GM21717 (cell line): ENCODE results near the gene HNRNPDL.
"Not testable (repeated sequence)": the region's sequence is repeated elsewhere in the genome, so short reads cannot be mapped to it uniquely, and the experiment has no call there.

ENCODE experiments used
- ATAC-seq: cut with Tn5 transposase; IDR thresholded peaks from one replicate; pipeline ENCODE4 v1.9.1; 2021; ENCODE audit warnings: mild to moderate bottlenecking, moderate library complexity; ENCODE audit not compliant: unreplicated experiment

HNRNPDL gene

GRCh38 chr4:82430193-82430963 lies at the start of gene HNRNPDL, which contains the start of gene ENOPH1:
TSS of gene HNRNPDL (minus strand) at chr4:82430462. CDS start at chr4:82429690, 772 bp downstream.
TSS of gene ENOPH1 (plus strand) at chr4:82430590. CDS start at chr4:82430830, 240 bp downstream.
- peak; percentile 79 for ATAC-seq

- ATAC-seq: no peak
Measured at GRCh38 chr4:82479562-82479961, 49.3 kb upstream of the HNRNPDL start.

- ATAC-seq: not testable (repeated sequence)
Measured at GRCh38 chr4:82477469-82477868, 47.2 kb upstream of the HNRNPDL start.

- not testable (repeated sequence) for ATAC-seq
Measured at GRCh38 chr4:82475931-82476330, 45.7 kb upstream of the HNRNPDL start.

GRCh38 chr4:82473621-82474164 lies 43.4 kb upstream of the HNRNPDL start:
- ATAC-seq: no peak

DNA sequence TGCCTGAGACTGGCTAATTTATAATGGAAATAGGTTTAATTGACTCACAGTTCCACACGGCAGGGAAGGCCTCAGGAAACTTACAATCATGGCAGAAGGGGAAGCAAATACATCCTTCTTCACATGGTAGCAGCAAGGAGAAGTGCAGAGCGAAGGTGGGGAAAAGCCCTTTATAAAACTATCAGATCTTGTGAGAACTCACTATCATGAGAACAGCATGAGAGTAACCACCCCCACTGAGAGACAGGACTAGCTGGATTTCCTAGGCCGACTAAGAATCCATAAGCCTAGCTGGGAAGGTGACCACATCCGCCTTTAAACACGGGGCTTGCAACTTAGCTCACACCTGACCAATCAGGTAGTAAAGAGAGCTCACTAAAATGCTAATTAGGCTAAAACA lies 42.8 kb upstream of the HNRNPDL start:
- ATAC-seq: not testable (repeated sequence)

- ATAC-seq: no peak
Measured at GRCh38 chr4:82469791-82470345, 39.6 kb upstream of the HNRNPDL start.

DNA sequence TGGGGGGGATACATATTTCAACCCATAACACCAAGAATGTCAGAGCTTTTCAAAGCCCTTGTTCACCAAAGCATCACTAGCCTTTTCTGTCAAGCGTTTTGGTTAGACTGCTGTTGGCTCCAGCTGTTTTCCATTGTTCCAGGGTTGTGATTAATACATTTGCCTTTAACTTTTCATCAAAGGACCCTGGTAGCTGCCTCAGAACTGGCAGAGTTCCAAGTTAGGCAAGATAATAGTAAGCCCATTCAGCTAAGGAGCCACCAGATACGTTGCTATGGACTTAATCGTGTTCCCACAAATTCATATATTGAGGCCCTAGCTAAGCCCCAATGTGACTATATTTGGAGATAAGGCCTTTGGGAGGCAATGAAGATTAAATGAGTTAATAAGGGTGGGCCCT lies 37.2 kb upstream of the HNRNPDL start:
- no peak for ATAC-seq

- ATAC-seq: no peak
Measured at GRCh38 chr4:82463221-82463620, 33.0 kb upstream of the HNRNPDL start.

- peak; percentile 78 for ATAC-seq
Measured at GRCh38 chr4:82462415-82462831, 32.2 kb upstream of the HNRNPDL start.

GRCh38 chr4:82461710-82462109 lies 31.4 kb upstream of the HNRNPDL start:
- no peak for ATAC-seq

- no peak for ATAC-seq
Measured at GRCh38 chr4:82458729-82459128, 28.5 kb upstream of the HNRNPDL start.

DNA sequence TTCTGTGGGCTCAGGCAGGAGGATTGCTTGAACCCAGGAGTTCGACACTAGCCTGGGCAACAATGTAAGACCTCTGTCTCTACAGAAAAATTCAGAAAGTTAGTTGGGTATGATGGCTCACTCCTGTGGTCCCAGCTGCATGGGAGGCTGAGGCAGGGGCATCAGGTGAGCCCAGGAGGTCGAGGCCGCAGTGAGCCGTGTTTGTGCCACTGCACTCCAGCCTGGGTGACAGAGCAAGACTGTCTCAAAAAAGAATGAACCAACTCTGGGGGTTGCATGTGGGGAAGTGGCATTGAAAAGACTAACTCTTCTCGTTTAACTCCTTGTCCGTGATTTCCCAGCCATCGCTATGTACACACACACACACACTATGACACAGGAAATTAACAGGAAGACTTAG lies 27.0 kb upstream of the HNRNPDL start:
- no peak for ATAC-seq

DNA sequence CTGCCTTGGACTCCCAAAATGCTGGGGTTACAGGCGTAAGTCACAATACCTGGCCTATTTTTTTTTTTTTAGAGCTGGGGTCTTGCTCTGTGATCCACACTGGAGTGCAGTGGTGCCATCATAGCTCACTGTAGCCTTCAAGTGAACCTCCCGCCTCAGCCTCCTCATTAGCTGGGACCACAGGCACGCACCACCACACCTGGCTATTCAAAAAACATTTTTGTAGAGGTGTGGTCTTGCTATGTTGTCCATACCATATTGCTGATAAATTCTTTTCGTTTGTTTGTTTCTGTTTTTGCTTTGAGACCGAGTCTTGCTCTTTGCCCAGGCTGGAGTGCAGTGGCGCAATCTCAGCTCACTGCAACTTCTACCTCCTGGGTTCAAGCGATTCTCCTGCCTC lies 21.8 kb upstream of the HNRNPDL start:
- ATAC-seq: no peak

DNA sequence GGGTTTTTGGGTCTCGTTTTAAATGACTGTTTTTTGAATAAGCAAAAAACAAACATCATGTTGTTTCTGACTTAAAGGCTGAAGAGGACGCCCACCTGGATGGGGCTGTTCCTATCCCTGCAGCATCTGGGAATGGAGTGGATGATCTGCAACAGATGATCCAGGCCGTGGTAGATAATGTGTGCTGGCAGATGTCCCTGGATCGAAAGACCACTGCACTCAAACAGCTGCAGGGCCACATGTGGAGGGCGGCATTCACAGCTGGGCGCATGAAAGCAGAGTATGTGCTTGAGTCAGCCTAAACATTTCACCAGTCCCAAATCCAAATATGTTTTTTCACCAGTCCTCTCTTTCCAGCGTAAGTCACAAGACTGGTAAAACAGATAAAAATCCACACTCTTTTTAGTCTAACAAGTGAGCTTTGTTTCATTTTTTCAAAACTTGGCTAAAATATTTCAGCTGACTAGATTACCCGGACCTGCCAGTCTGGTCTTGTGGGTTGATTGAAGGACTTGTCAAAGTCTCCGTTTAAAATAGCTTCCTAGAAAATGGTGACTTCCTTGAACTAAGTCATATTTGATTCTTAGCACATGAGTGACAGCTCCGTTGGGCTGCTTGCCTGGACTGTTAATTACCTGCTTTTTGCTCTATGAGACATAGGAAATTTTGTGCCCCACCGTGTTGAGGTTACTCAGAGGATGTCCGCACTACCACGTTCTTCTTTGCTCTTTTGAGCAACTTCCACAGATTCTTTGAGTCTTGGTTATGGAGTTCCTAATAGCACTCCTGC lies 20.9 kb upstream of the HNRNPDL start:
- ATAC-seq: no peak

- ATAC-seq: no peak
Measured at GRCh38 chr4:82447886-82448285, 17.6 kb upstream of the HNRNPDL start.

- ATAC-seq: no peak
Measured at GRCh38 chr4:82439088-82439487, 8.8 kb upstream of the HNRNPDL start.

GRCh38 chr4:82437285-82438005 lies 7.2 kb upstream of the HNRNPDL start:
- ATAC-seq: no peak

GRCh38 chr4:82436780-82437179 lies 6.5 kb upstream of the HNRNPDL start:
- ATAC-seq: no peak

GRCh38 chr4:82436130-82436529 lies 5.9 kb upstream of the HNRNPDL start:
- ATAC-seq: no peak

GRCh38 chr4:82434949-82435348 lies 4.7 kb upstream of the HNRNPDL start:
- no peak for ATAC-seq
